ENCODE measurements around the gene SGO1.

Gene SGO1

GRCh38 chr3:20143519-20143918 lies 42.5 kb downstream of the SGO1 start:
- ChIA-PET POLR2A (ENCODE audit: low non-redundant PET) (no interaction called here), CTCF (no interaction called here)
- H3K27ac ChIP-seq: no peak overlapping the region

GRCh38 chr3:20142517-20142916 lies 43.5 kb downstream of the SGO1 start:
- ChIA-PET CTCF (no interaction called here), POLR2A (ENCODE audit: low non-redundant PET) (no interaction called here)
- H3K27ac ChIP-seq: no peak overlapping the region
- no peak for TF ChIP-seq CTCF (conservative IDR thresholded peaks at IDR 0.05; ENCODE audit: low read depth)
- no peak for DNase-seq (ENCODE audit: low spot score)

More at GRCh38 chr3:20143519-20143918, 42.5 kb downstream of the SGO1 start:
- TF ChIP-seq CTCF (conservative IDR thresholded peaks at IDR 0.05; ENCODE audit: low read depth): no peak
- no peak for DNase-seq (ENCODE audit: low spot score)

GRCh38 chr3:20141851-20142250 lies 44.2 kb downstream of the SGO1 start:
- DNase-seq (ENCODE audit: low spot score): no peak
- POLR2A ChIA-PET (ENCODE audit: low non-redundant PET): no interaction called here
- no peak for TF ChIP-seq CTCF (conservative IDR thresholded peaks at IDR 0.05; ENCODE audit: low read depth)
- CTCF ChIA-PET: no interaction called here
- H3K27ac ChIP-seq: no peak overlapping the region

- no peak overlapping the region for H3K27ac ChIP-seq
- DNase-seq (ENCODE audit: low spot score): no peak
- CTCF ChIA-PET: no interaction called here
- POLR2A ChIA-PET (ENCODE audit: low non-redundant PET): no interaction called here
- TF ChIP-seq CTCF (conservative IDR thresholded peaks at IDR 0.05; ENCODE audit: low read depth): no peak
Observed at GRCh38 chr3:20141316-20141715, 44.7 kb downstream of the SGO1 start.

GRCh38 chr3:20140881-20141280 lies 45.1 kb downstream of the SGO1 start:
- no peak for DNase-seq (ENCODE audit: low spot score)
- ChIA-PET CTCF (no interaction called here), POLR2A (ENCODE audit: low non-redundant PET) (no interaction called here)
- no peak overlapping the region for H3K27ac ChIP-seq
- no peak for TF ChIP-seq CTCF (conservative IDR thresholded peaks at IDR 0.05; ENCODE audit: low read depth)

GRCh38 chr3:20137647-20138046 lies 48.4 kb downstream of the SGO1 start:
- no peak overlapping the region for H3K27ac ChIP-seq
- ChIA-PET CTCF (no interaction called here), POLR2A (ENCODE audit: low non-redundant PET) (no interaction called here)
- no peak for DNase-seq (ENCODE audit: low spot score)
- no peak for TF ChIP-seq CTCF (conservative IDR thresholded peaks at IDR 0.05; ENCODE audit: low read depth)

GRCh38 chr3:20136231-20136630 lies 49.8 kb downstream of the SGO1 start:
- POLR2A ChIA-PET (ENCODE audit: low non-redundant PET): no interaction called here
- CTCF ChIA-PET: no interaction called here
- no peak for DNase-seq (ENCODE audit: low spot score)
- TF ChIP-seq CTCF (conservative IDR thresholded peaks at IDR 0.05; ENCODE audit: low read depth): no peak
- H3K27ac ChIP-seq: no peak overlapping the region
